ENCODE data around the gene CEACAM8. TPM values are rescaled to one million over a fixed set of nuclear protein-coding genes. Genes with fewer than 3 reads are reported as not detected.

CEACAM8 gene
- total and polyA plus RNA-seq, 2 donors (not counting 3 experiments of a cell fraction or from before 2014, with no cell fraction given): not detected

- Histone ChIP-seq H3K36me3 (ENCODE audit: control insufficient read depth in 2 of 2, extremely low read depth in 1 of 2, insufficient read depth in 2 of 2, low read length in 2 of 2) (no peaks in the 10 kb centered on the region), H3K4me3 (replicated peaks in 1 of 3; ENCODE audit: insufficient read depth in 1 of 3, low read depth in 1 of 3, low read length in 3 of 3) (no peak overlapping the region), H3K4me2 (ENCODE audit: insufficient read depth, low read length) (no peak overlapping the region), H4K20me1 (replicated peaks; ENCODE audit: control insufficient read depth, extremely low read depth, insufficient read depth, low read length) (no peaks in the 10 kb centered on the region), H3K9ac (replicated peaks; ENCODE audit: extremely low read depth, insufficient read depth, low read length) (no peak overlapping the region), H3K27me3 (ENCODE audit: control insufficient read depth in 2 of 2, insufficient read depth in 2 of 2, low read length in 2 of 2) (no peaks in the 10 kb centered on the region), H3K9me1 (replicated peaks; ENCODE audit: control insufficient read depth, extremely low read depth, insufficient read depth, low read length) (no peaks in the 10 kb centered on the region), H3K27ac (ENCODE audit: insufficient read depth, low read depth, low read length) (no peak overlapping the region), H2AFZ (ENCODE audit: low read depth, low read length) (no peak overlapping the region), H3K79me2 (ENCODE audit: control insufficient read depth, insufficient read depth, low read length) (no peaks in the 10 kb centered on the region), H3K4me1 (ENCODE audit: control insufficient read depth, extremely low read depth, insufficient read depth, low read length) (no peaks in the 10 kb centered on the region), H3K9me3 (replicated peaks; ENCODE audit: control insufficient read depth, insufficient read depth, low read length) (no peaks in the 10 kb centered on the region)
- intact Hi-C loops (cut with micrococcal nuclease) (no loop called here), dilution Hi-C loops (cut with MboI; ENCODE audit: extremely low pct_ligation_motif_present, low sequenced_read_pairs) (no loop called here)
- FAIRE-seq (no peak), DNase-seq (ENCODE audit: low read depth, low spot score) (no peak)
- TF ChIP-seq EZH2 (IDR thresholded peaks at IDR 0.05; ENCODE audit: borderline replicate concordance, low read depth, low read length, severe bottlenecking) (no peak), FOS (IDR thresholded peaks at IDR 0.05; ENCODE audit: borderline replicate concordance, insufficient read depth, low read length) (no peak), JUN (IDR thresholded peaks at IDR 0.05; ENCODE audit: borderline replicate concordance, insufficient read depth, insufficient read length, low read depth) (no peak), MAX (IDR thresholded peaks at IDR 0.05; ENCODE audit: insufficient read depth, insufficient read length) (no peak), GATA2 (IDR thresholded peaks at IDR 0.05; ENCODE audit: insufficient read depth, insufficient read length, low read depth, low read length) (no peak), MYC (IDR thresholded peaks at IDR 0.05; ENCODE audit: low read depth, low read length) (no peak), POLR2A (IDR thresholded peaks at IDR 0.05; ENCODE audit: low read depth, low read length) (no peak), POLR2AphosphoS5 (IDR thresholded peaks at IDR 0.05; ENCODE audit: insufficient read depth, low read depth, low read length) (no peak), CTCF (IDR thresholded peaks at IDR 0.05; ENCODE audit: extremely low read depth in 1 of 2, insufficient read depth in 1 of 2, low read depth in 1 of 2, low read length in 2 of 2) (no peak)
- no TSS peak for BruUV-seq (replicated peaks)
- POLR2A ChIA-PET: no interaction called here
- CTCF ChIA-PET: no interaction called here
These were observed 4.9 kb downstream of the CEACAM8 start for GRCh38 chr19:42589792-42590191.

Data from endothelial cell of umbilical vein (primary cell).